GM19438 (cell line): ENCODE measurements around the gene EIF3K.

Source experiments
- ATAC-seq: cut with Tn5 transposase; IDR thresholded peaks from one replicate; pipeline ENCODE4 v1.9.1; 2021; ENCODE audit warnings: low read depth; ENCODE audit not compliant: unreplicated experiment

EIF3K gene

GRCh38 chr19:38665219-38665931 is 46.4 kb downstream of the EIF3K start:
- ATAC-seq = no peak

GRCh38 chr19:38665950-38666662 is 47.1 kb downstream of the EIF3K start:
- ATAC-seq = no peak

- ATAC-seq = no peak
Observed at GRCh38 chr19:38666663-38667511, 47.9 kb downstream of the EIF3K start.

- ATAC-seq = no peak
Observed at GRCh38 chr19:38667661-38668171, 48.7 kb downstream of the EIF3K start.

GRCh38 chr19:38669552-38669951 is 50.6 kb downstream of the EIF3K start:
- no peak for ATAC-seq

- no peak for ATAC-seq
Observed at GRCh38 chr19:38670921-38671398, 52.0 kb downstream of the EIF3K start.

GRCh38 chr19:38671654-38672053 is 52.7 kb downstream of the EIF3K start:
- no peak for ATAC-seq

- ATAC-seq = no peak
Observed at GRCh38 chr19:38673030-38673429, 54.0 kb downstream of the EIF3K start.

GRCh38 chr19:38674388-38675171 is 55.6 kb downstream of the EIF3K start:
- ATAC-seq = no peak

GRCh38 chr19:38675611-38676010 is 56.6 kb downstream of the EIF3K start:
- no peak for ATAC-seq

GRCh38 chr19:38676023-38676877 is 57.3 kb downstream of the EIF3K start:
- no peak for ATAC-seq

- ATAC-seq = no peak
Observed at GRCh38 chr19:38676878-38677646, 58.1 kb downstream of the EIF3K start.

- ATAC-seq = no peak
Observed at GRCh38 chr19:38678217-38678890, 59.4 kb downstream of the EIF3K start.

GRCh38 chr19:38678891-38679494 is 60.0 kb downstream of the EIF3K start:
- no peak for ATAC-seq

- ATAC-seq = no peak
Observed at GRCh38 chr19:38679839-38680238, 60.9 kb downstream of the EIF3K start.

GRCh38 chr19:38682195-38682867 is 63.3 kb downstream of the EIF3K start:
- no peak for ATAC-seq

GRCh38 chr19:38682872-38683392 is 63.9 kb downstream of the EIF3K start:
- ATAC-seq = no peak
